Stimulated activated CD4-positive, alpha-beta T cell treated with anti-CD3 and anti-CD28 coated beads, Interleukin-4, amount 100 ng/mL, for 48 hours (primary cell): ENCODE data around the gene NPFFR1.
"Not testable (repeated sequence)": the region's sequence is repeated elsewhere in the genome, so short reads cannot be mapped to it uniquely, and the experiment has no call there.

Experiments
- DNase-seq, 2 donors: peaks; one replicate each; pipeline ENCODE4 v3.0.0-alpha.2; 2020; ENCODE audit warnings: low read depth in 2 of 2

Gene NPFFR1

DNA sequence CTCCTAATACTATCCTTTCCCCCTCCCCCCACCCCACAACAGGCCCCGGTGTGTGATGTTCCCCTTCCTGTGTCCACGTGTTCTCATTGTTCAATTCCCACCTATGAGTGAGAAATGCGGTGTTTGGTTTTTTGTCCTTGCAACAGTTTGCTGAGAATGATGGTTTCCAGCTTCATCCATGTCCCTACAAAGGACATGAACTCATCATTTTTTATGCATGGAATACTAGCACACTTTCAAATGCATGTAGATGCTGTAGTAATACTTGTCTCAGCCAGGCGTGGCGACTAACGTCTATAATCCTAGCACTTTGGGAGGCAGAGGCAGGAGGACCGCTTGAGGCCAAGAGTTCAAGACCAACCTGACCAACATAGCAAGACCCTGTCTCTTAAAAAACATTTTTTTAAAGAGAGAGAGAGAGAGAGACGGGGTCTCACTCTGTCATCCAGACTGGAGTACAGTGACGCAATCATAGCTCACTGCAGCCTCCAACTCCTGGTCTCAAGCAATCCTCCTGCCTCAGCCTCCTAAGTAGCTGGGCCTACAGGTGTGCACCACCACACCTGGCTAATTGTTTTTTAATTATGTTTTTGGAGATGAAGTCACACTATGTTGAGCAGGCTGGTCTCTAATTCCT is 60.9 kb downstream of the NPFFR1 start:
- not testable (repeated sequence) for DNase-seq

DNA sequence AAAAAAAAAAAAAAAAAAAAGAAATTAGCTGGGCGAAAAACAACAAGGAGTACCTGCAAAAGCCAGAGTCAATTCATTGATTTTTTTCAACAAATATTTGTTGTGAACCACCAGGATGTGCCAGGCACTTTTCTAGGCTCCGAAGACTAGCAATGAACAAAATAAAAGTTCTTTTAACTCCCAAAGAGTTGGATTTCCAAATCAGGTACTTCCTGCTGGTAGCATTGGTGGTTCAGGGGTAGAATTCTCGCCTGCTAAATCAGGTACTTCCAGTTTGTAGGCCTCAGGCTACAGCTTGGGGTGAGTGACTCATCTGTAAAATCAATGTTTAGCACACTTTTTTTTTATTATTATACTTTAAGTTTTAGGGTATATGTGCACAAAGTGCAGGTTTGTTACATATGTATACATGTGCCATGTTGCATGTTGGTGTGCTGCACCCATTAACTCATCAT is 61.4 kb downstream of the NPFFR1 start:
- no peak for DNase-seq

DNA sequence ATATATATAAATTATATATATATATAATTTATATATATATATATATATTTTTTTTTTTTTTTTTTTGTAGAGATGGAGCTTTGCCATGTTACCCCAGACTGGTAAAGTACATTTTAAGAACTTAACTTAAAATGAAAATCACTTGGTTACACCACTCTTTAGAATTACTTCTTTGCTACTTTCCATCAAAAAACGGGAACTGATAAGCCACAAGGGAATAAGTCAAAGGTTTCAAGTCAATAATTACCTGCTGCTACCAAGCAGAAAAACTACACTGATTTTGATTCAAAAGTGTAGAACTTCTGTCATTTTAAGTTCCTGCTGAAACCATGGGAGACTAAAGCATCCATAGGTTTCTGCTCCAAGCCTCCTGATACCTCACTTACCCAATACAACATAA is 62.8 kb downstream of the NPFFR1 start:
- DNase-seq, result no peak

DNA sequence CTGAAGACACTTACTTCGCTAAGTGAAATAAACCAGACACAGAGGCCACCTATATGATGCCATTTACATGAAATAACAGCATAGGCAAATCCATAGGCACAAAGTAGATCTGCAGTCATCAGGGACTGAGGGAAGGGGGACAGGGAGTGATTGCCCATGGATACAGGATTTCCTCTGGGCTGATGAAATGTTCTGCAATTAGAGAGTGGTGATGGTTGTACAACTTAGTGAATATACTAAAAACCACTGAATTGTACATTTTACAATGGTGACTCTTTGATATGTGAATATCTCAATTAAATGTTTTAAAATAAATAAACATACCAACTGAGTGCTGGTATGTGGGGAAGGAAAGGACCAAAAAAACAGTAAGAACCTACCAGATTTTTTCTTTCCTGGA is 70.9 kb downstream of the NPFFR1 start:
- DNase-seq, result no peak

DNA sequence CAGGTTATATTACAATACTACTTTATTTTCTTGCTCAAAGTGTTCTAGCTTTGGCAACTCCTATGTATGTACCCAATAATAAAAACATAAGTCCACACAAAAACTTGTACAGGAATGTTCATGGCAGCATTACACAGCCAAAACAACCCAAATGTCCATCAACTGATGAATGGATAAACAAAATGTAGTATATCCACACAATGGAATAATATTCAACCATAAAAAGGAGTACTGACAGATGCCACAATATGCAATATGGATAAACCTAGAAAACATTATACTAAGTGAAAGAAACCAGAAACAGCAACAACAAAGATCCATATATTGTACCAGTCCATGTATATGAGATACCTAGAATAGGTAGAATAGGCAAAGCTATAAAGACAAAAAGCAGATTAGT is 71.5 kb downstream of the NPFFR1 start:
- DNase-seq, result no peak

DNA sequence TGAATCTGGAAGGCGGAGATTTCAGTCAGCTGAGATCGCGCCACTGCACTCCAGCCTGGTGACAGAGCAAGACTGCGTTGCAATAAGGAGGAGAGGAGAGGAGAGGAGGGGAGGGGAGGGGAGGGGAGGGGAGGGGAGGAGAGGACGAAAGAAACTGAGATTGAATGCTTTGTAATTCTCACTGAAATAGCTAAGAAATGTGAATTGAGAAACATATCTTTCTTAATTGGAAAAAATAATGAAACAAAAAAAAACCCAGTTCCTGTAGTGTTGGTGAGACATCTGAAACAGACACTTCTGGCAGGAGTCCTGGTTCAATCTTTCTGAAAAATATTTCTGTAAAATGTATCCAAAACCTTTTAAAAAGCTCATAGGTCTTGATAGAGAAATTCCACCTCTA is 77.0 kb downstream of the NPFFR1 start:
- no peak for DNase-seq

DNA sequence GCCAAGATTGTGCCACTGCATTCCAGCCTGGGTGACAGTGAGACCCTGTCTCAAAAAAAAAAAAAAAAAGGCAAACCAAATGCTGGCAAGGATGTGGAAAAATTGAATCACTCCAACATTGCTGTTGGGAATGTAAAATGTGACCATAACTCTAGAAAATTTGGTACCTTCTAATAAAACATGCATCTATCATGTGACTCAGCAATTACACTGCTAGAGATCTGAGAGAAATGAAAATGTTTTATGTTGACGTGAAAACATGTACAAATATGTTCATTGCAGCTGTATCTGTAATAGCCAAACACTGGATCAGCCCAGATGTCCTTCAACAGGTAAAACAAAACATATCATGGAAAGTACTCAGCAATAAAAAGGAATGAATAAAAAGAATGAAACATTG is 82.7 kb downstream of the NPFFR1 start:
- DNase-seq, result no peak

DNA sequence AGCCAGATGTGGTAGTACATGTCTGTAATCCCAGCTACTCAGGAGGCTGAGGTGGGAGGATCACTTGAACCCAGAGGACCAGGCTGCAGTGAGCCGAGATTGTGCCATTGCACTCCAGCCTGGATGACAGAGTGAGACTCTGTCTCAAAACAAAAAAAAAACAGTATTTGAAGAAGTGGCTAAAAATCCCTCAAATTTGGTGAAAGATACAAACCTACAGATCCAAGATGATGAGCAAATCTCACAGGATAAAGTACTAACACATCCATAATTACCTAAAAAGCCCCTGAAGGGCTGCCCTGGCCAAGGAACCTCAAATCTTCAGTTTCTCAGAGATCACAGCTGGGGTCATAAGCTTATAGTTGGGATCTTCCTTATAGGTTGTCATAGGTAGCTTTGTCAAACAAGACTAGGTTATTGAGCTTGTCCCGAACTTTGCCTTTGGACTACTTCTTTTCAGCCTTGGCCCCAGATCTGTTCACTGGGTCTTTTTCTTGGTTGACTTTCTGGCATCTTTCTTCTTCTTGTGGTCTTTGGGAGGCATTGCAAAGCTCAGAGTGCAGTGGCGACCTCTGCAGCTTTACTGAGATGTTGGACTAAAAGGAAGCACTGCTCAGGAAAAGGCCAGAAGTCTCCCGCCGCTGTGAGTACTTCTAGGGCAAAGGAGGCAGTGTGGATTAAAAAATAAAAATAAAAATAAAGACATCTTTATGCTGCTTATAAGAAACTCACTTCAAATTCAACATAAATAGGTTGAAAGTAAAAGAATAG is 84.9 kb downstream of the NPFFR1 start:
- DNase-seq, result no peak
